Measurements from ENCODE around the gene TRDMT1. TPM values are rescaled to one million over a fixed set of nuclear protein-coding genes. Genes with fewer than 3 reads are reported as not detected.

The TRDMT1 gene
- total RNA-seq, 2 experiments from 2014 or later: 10.4 to 12.2 TPM

DNA sequence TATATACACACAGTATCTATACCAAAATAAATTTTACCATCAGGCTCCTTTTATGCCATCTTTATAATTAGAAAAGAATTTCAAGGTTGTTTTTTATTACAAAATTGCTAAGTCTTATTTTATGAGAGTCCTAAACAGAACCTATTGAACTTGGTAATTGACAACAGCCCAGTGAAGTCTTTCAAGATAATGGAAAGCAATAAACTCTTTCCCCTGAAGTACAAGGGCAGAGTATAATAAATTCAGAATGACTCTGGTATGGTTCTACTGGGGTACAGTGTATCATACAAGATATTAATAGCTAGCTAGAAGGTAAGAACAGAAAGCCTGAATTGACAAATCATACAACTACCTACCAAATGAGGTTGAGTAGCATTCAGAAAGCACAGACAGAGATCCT, 45.6 kb downstream of the TRDMT1 start:
- Histone ChIP-seq H3K4me1 (ENCODE audit: insufficient read depth, low read length, poor library complexity, severe bottlenecking) (no peaks in the 10 kb centered on the region), H3K4me3 (ENCODE audit: low read depth, low read length, poor library complexity, severe bottlenecking) (no peak overlapping the region), H4K20me1 (ENCODE audit: insufficient read depth, low read length) (no peaks in the 10 kb centered on the region), H2AFZ (ENCODE audit: low read length) (no peak overlapping the region), H3K4me2 (ENCODE audit: low read length) (no peak overlapping the region), H3K9me3 (ENCODE audit: low read length) (no peaks in the 10 kb centered on the region), H3K9me2 (ENCODE audit: insufficient read depth, low read length) (no peaks in the 10 kb centered on the region), H3K36me3 (ENCODE audit: insufficient read depth, low read length) (no peaks in the 10 kb centered on the region), H3K79me2 (ENCODE audit: insufficient read depth, low read depth, low read length) (no peaks in the 10 kb centered on the region), H3K27ac (ENCODE audit: low read depth, low read length, poor library complexity, severe bottlenecking) (no peak overlapping the region)
- intact Hi-C loops (cut with micrococcal nuclease; ENCODE audit: unreplicated experiment): no loop called here
- no TSS peak for BruUV-seq (replicated peaks)
- TF ChIP-seq, protein P1, sequence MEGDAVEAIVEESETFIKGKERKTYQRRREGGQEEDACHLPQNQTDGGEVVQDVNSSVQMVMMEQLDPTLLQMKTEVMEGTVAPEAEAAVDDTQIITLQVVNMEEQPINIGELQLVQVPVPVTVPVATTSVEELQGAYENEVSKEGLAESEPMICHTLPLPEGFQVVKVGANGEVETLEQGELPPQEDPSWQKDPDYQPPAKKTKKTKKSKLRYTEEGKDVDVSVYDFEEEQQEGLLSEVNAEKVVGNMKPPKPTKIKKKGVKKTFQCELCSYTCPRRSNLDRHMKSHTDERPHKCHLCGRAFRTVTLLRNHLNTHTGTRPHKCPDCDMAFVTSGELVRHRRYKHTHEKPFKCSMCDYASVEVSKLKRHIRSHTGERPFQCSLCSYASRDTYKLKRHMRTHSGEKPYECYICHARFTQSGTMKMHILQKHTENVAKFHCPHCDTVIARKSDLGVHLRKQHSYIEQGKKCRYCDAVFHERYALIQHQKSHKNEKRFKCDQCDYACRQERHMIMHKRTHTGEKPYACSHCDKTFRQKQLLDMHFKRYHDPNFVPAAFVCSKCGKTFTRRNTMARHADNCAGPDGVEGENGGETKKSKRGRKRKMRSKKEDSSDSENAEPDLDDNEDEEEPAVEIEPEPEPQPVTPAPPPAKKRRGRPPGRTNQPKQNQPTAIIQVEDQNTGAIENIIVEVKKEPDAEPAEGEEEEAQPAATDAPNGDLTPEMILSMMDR (conservative IDR thresholded peaks at IDR 0.05; ENCODE audit: low read length): no peak
- no peak for TF ChIP-seq EZH2phosphoT487 (IDR thresholded peaks at IDR 0.05; ENCODE audit: borderline replicate concordance, low read depth, low read length)
- CTCF ChIA-PET (ENCODE audit: unreplicated experiment): no interaction called here
- POLR2A ChIA-PET: no interaction called here
- no peak for DNase-seq (ENCODE audit: low spot score)

DNA sequence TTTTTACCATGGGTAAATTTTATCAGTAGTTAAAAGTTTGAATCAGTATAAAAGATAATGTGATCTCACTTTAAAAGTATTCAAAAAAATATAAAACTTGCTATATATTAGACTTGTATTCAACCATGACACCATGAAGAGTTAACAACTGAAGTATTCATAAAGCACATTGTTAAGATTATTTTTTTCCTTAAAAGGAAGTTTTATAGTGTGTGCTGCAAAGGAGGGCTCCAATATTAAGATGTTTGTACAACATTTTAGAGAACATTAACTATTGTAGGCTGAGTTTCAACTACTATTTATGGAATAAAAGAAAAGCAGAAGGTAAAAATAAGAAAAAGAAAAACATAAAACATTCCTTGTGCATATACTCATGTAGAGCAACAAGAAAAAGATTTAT, 47.4 kb downstream of the TRDMT1 start:
- TF ChIP-seq EZH2phosphoT487 (IDR thresholded peaks at IDR 0.05; ENCODE audit: borderline replicate concordance, low read depth, low read length): no peak
- TF ChIP-seq, protein P1 (conservative IDR thresholded peaks at IDR 0.05; ENCODE audit: low read length): no peak
- no peak overlapping the region for H3K4me2 ChIP-seq (ENCODE audit: low read length)
- intact Hi-C loops (cut with micrococcal nuclease; ENCODE audit: unreplicated experiment): no loop called here
- CTCF ChIA-PET (ENCODE audit: unreplicated experiment): no interaction called here
- H3K36me3 ChIP-seq (ENCODE audit: insufficient read depth, low read length): no peaks in the 10 kb centered on the region
- no peak overlapping the region for H3K4me3 ChIP-seq (ENCODE audit: low read depth, low read length, poor library complexity, severe bottlenecking)
- H3K9me2 ChIP-seq (ENCODE audit: insufficient read depth, low read length): no peaks in the 10 kb centered on the region
- no peaks in the 10 kb centered on the region for H3K9me3 ChIP-seq (ENCODE audit: low read length)
- POLR2A ChIA-PET: no interaction called here
- H3K4me1 ChIP-seq (ENCODE audit: insufficient read depth, low read length, poor library complexity, severe bottlenecking): no peaks in the 10 kb centered on the region
- H3K79me2 ChIP-seq (ENCODE audit: insufficient read depth, low read depth, low read length): no peaks in the 10 kb centered on the region
- no peak overlapping the region for H3K27ac ChIP-seq (ENCODE audit: low read depth, low read length, poor library complexity, severe bottlenecking)
- no peaks in the 10 kb centered on the region for H4K20me1 ChIP-seq (ENCODE audit: insufficient read depth, low read length)
- DNase-seq (ENCODE audit: low spot score): no peak
- no peak overlapping the region for H2AFZ ChIP-seq (ENCODE audit: low read length)
- no TSS peak for BruUV-seq (replicated peaks)

DNA sequence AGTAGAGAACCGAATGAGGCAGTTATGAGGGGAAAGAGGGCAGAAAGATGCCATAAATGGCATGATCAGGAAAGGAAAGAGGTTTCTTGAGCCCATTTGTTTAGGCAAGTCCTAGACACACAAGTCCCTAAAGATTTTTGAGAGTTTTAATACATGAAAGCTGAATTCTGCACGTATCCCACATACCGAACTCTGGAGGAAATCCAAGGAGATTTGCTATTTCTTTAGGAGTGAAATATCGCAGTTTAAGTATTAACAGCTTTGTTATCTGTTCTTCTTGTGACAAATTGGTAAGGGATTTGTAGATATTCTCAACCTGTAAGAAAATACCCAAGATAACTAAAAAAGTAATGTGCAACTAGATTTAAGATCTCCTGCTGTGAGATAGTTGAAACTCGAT, 48.2 kb downstream of the TRDMT1 start:
- H3K27ac ChIP-seq (ENCODE audit: low read depth, low read length, poor library complexity, severe bottlenecking): no peak overlapping the region
- ChIA-PET CTCF (ENCODE audit: unreplicated experiment) (no interaction called here), POLR2A (no interaction called here)
- no peaks in the 10 kb centered on the region for H3K79me2 ChIP-seq (ENCODE audit: insufficient read depth, low read depth, low read length)
- no peaks in the 10 kb centered on the region for H3K4me1 ChIP-seq (ENCODE audit: insufficient read depth, low read length, poor library complexity, severe bottlenecking)
- no peaks in the 10 kb centered on the region for H4K20me1 ChIP-seq (ENCODE audit: insufficient read depth, low read length)
- intact Hi-C loops (cut with micrococcal nuclease; ENCODE audit: unreplicated experiment): no loop called here
- H3K4me2 ChIP-seq (ENCODE audit: low read length): no peak overlapping the region
- H3K9me2 ChIP-seq (ENCODE audit: insufficient read depth, low read length): no peaks in the 10 kb centered on the region
- no peak overlapping the region for H3K4me3 ChIP-seq (ENCODE audit: low read depth, low read length, poor library complexity, severe bottlenecking)
- H3K9me3 ChIP-seq (ENCODE audit: low read length): no peaks in the 10 kb centered on the region
- DNase-seq (ENCODE audit: low spot score): no peak
- BruUV-seq (replicated peaks): no TSS peak
- TF ChIP-seq, protein P1 (conservative IDR thresholded peaks at IDR 0.05; ENCODE audit: low read length): no peak
- TF ChIP-seq EZH2phosphoT487 (IDR thresholded peaks at IDR 0.05; ENCODE audit: borderline replicate concordance, low read depth, low read length): no peak
- no peak overlapping the region for H2AFZ ChIP-seq (ENCODE audit: low read length)
- H3K36me3 ChIP-seq (ENCODE audit: insufficient read depth, low read length): no peaks in the 10 kb centered on the region
